Measurements from ENCODE around the gene CERS3. TPM values are rescaled to one million over a fixed set of nuclear protein-coding genes. Genes with fewer than 3 reads are reported as not detected.

CERS3 gene
- total and polyA plus RNA-seq, 2 of the 4 experiments (the other 2 are of a cell fraction): not detected

DNA sequence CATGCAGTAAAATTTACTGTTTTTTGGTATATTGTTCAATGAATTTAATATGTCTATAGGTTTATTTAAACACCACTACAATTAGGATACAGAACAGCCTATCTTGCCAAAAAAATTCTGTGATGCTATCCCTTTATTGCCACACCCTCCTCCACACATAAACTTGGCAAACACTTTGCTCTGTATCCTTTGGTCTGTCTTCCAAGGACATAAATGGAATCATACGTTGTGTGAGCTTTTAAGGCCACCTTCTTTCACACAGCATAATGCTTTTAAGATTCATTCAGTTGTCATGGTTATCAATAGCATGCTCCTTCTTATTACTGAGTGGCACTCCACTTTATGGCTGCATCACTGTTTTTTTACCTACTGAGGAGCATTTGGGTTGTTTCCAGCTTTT is 71.5 kb downstream of the CERS3 start:
- H4K5ac ChIP-seq (ENCODE audit: low read depth, low read length): no peak overlapping the region
- H3K79me1 ChIP-seq (ENCODE audit: low read depth in 1 of 2, low read length in 2 of 2): no peaks in the 10 kb centered on the region
- peaks cover 13% of the 10 kb centered on the region for H3K9me3 ChIP-seq (ENCODE audit: control insufficient read depth, insufficient read depth, low read length)
- no peak overlapping the region for H3K4me2 ChIP-seq (ENCODE audit: low read depth, low read length)
- dilution Hi-C loops (cut with HindIII; ENCODE audit: low sequenced_read_pairs, unreplicated experiment): no loop called here
- no peak overlapping the region for H3K4me3 ChIP-seq (ENCODE audit: insufficient read depth, low read depth, low read length)
- no peak overlapping the region for H3K23ac ChIP-seq (ENCODE audit: low read depth, low read length)
- no peaks in the 10 kb centered on the region for H3K4me1 ChIP-seq (ENCODE audit: control insufficient read depth, insufficient read depth, low read length)
- H3K18ac ChIP-seq (ENCODE audit: low read depth, low read length): no peak overlapping the region
- TF ChIP-seq POLR2A (IDR thresholded peaks at IDR 0.05; ENCODE audit: low read depth, low read length) (no peak), SMC3 (IDR thresholded peaks at IDR 0.05; ENCODE audit: low read depth, low read length) (no peak), MXI1 (IDR thresholded peaks at IDR 0.05; ENCODE audit: borderline replicate concordance, low read depth, low read length) (no peak), CHD1 (IDR thresholded peaks at IDR 0.05; ENCODE audit: low read depth, low read length) (no peak), CEBPB (IDR thresholded peaks at IDR 0.05; ENCODE audit: low read depth, low read length) (no peak), FOS (IDR thresholded peaks at IDR 0.05; ENCODE audit: low read depth, low read length) (no peak)
- TF ChIP-seq, protein P1, sequence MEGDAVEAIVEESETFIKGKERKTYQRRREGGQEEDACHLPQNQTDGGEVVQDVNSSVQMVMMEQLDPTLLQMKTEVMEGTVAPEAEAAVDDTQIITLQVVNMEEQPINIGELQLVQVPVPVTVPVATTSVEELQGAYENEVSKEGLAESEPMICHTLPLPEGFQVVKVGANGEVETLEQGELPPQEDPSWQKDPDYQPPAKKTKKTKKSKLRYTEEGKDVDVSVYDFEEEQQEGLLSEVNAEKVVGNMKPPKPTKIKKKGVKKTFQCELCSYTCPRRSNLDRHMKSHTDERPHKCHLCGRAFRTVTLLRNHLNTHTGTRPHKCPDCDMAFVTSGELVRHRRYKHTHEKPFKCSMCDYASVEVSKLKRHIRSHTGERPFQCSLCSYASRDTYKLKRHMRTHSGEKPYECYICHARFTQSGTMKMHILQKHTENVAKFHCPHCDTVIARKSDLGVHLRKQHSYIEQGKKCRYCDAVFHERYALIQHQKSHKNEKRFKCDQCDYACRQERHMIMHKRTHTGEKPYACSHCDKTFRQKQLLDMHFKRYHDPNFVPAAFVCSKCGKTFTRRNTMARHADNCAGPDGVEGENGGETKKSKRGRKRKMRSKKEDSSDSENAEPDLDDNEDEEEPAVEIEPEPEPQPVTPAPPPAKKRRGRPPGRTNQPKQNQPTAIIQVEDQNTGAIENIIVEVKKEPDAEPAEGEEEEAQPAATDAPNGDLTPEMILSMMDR (conservative IDR thresholded peaks at IDR 0.05; ENCODE audit: low read depth, low read length): no peak
- no peak overlapping the region for H4K8ac ChIP-seq (ENCODE audit: low read depth in 2 of 2, low read length in 2 of 2)
- H3K27me3 ChIP-seq (ENCODE audit: control insufficient read depth, insufficient read depth, low read length): no peaks in the 10 kb centered on the region
- H3K9ac ChIP-seq (ENCODE audit: low read depth, low read length): no peak overlapping the region
- no peak overlapping the region for H3K4ac ChIP-seq (ENCODE audit: low read depth, low read length)
- no peak overlapping the region for H2BK120ac ChIP-seq (ENCODE audit: low read depth, low read length)
- intact Hi-C loops (cut with micrococcal nuclease): loop anchor here (10.0 kb wide), 1 partner anchor 62 kb away; no protein-coding TSS in a partner anchor
- DNase-seq: peak; percentile 21
- in situ Hi-C loops (cut with MboI; ENCODE audit: low sequenced_read_pairs): no loop called here
- ChIA-PET CTCF (no interaction called here), POLR2A (ENCODE audit: unreplicated experiment) (no interaction called here)
- H4K20me1 ChIP-seq (ENCODE audit: insufficient read depth, low read length): no peaks in the 10 kb centered on the region
- no peak overlapping the region for H3K27ac ChIP-seq (ENCODE audit: insufficient read depth, low read length)
- WGBS, 2 experiments (ENCODE audit: extremely low coverage in 2 of 2, insufficient read length in 1 of 2): no CpG with 5 or more reads among the region's 1 CpG
- no peak overlapping the region for H3K56ac ChIP-seq (ENCODE audit: extremely low read depth, insufficient read depth, low read length)
- H2AK5ac ChIP-seq (ENCODE audit: low read depth, low read length): no peak overlapping the region
- ATAC-seq (ENCODE audit: low read depth): no peak
- no peak overlapping the region for H2BK20ac ChIP-seq (ENCODE audit: low read depth, low read length)
- H2AK9ac ChIP-seq (replicated peaks; ENCODE audit: low read depth, low read length, poor library complexity): no peak overlapping the region
- BruUV-seq (replicated peaks): no TSS peak
- no peak overlapping the region for H2AFZ ChIP-seq (replicated peaks; ENCODE audit: low read length, poor library complexity)
- no peak overlapping the region for H2BK5ac ChIP-seq (ENCODE audit: low read depth, low read length, poor library complexity, severe bottlenecking)
- H2BK15ac ChIP-seq (ENCODE audit: low read depth, low read length): no peak overlapping the region
- H3K9me1 ChIP-seq (ENCODE audit: insufficient read depth, low read length): no peaks in the 10 kb centered on the region
- no peak overlapping the region for H3K14ac ChIP-seq (replicated peaks; ENCODE audit: low read depth, low read length)
- H3K36me3 ChIP-seq (ENCODE audit: control insufficient read depth, insufficient read depth, low read length): no peaks in the 10 kb centered on the region
- no peak overlapping the region for H4K91ac ChIP-seq (ENCODE audit: insufficient read depth, low read depth, low read length)
